Measurements from ENCODE around the gene KIRREL1. TPM values are rescaled to one million over a fixed set of nuclear protein-coding genes. Genes with fewer than 3 reads are reported as not detected.

Gene KIRREL1
- total and polyA plus RNA-seq, 2 of the 8 experiments (the other 6 are each of a cell fraction or from before 2014, with no cell fraction given): 14.2 to 39.0 TPM

- FAIRE-seq (no peak), DNase-seq (ENCODE audit: low read depth in 1 of 2, low spot score in 2 of 2) (no peak)
- no peak overlapping the region for H3K23ac ChIP-seq (ENCODE audit: insufficient read length)
- TF ChIP-seq KDM5A (IDR thresholded peaks at IDR 0.05; ENCODE audit: low read length): no peak
- TF ChIP-seq RBBP5 (IDR thresholded peaks at IDR 0.05; ENCODE audit: borderline replicate concordance, low read depth, low read length): no peak
- no peak for TF ChIP-seq CTCF (IDR thresholded peaks at IDR 0.05; ENCODE audit: control extremely low read depth in 1 of 3, insufficient read depth in 1 of 3, low read depth in 1 of 3, low read length in 3 of 3)
- TF ChIP-seq JUND (IDR thresholded peaks at IDR 0.05; ENCODE audit: low read length): no peak
- TF ChIP-seq KDM4A (IDR thresholded peaks at IDR 0.05; ENCODE audit: low read depth, low read length, severe bottlenecking): no peak
- no peak for TF ChIP-seq SAP30 (IDR thresholded peaks at IDR 0.05; ENCODE audit: insufficient read depth, insufficient replicate concordance, low read length)
- no peak for TF ChIP-seq TBP (IDR thresholded peaks at IDR 0.05; ENCODE audit: low read depth, low read length)
- no peak for TF ChIP-seq CREB1 (IDR thresholded peaks at IDR 0.05)
- no peak for TF ChIP-seq ASH2L (IDR thresholded peaks at IDR 0.05; ENCODE audit: low read length)
- TF ChIP-seq SP1 (IDR thresholded peaks at IDR 0.05; ENCODE audit: low read depth, low read length): no peak
- TF ChIP-seq CHD2 (IDR thresholded peaks at IDR 0.05; ENCODE audit: low read length): no peak
- TF ChIP-seq SIX5 (IDR thresholded peaks at IDR 0.05; ENCODE audit: low read depth, low read length): no peak
- no peak for TF ChIP-seq FOSL1 (IDR thresholded peaks at IDR 0.05; ENCODE audit: insufficient read depth, low read depth, low read length)
These were observed 11.3 kb upstream of the KIRREL1 start for GRCh38 chr1:157982136-157982535.

More at GRCh38 chr1:157982136-157982535, 11.3 kb upstream of the KIRREL1 start:
- no peak overlapping the region for H3K4me3 ChIP-seq (ENCODE audit: extremely low read depth in 1 of 4, insufficient read depth in 2 of 4, low read depth in 3 of 4, low read length in 4 of 4)
- CTCF ChIA-PET (ENCODE audit: partially characterized antibody): interaction anchor here (4.5 to 53.4 kb wide), 5 partner anchors 3 to 127 kb away, joined by 48 to 2918 read pairs (median 656); partner anchors contain the start of gene KIRREL1
- no peak overlapping the region for H4K91ac ChIP-seq (replicated peaks; ENCODE audit: insufficient read length, low read length)
- H3K79me2 ChIP-seq (ENCODE audit: control insufficient read depth in 1 of 2, insufficient read depth in 2 of 2, low read length in 2 of 2): no peaks in the 10 kb centered on the region
- no peak overlapping the region for H3K4ac ChIP-seq (replicated peaks; ENCODE audit: insufficient read length, low read depth, low read length)
- no peaks in the 10 kb centered on the region; the same call in 1 of the 2 replicates for H3K23me2 ChIP-seq (ENCODE audit: low read depth, low read length)
- no peak overlapping the region for H2AK5ac ChIP-seq (ENCODE audit: low read depth, low read length)
- H2BK15ac ChIP-seq (ENCODE audit: low read length): no peak overlapping the region
- no peaks in the 10 kb centered on the region for H3K36me3 ChIP-seq (ENCODE audit: control insufficient read depth in 2 of 4, insufficient read depth in 4 of 4, low read length in 3 of 4)
- 87% methylated on average over 2 of the region's 2 CpGs; no CpG with 5 or more reads in 1 of the 2 experiments for WGBS, 2 experiments (ENCODE audit: extremely low coverage in 1 of 2, insufficient coverage in 1 of 2, insufficient read length in 1 of 2, insufficient replicate concordance in 2 of 2, low coverage in 1 of 2, low lambda C conversion rate in 2 of 2, missing lambda C conversion rate in 1 of 2)
- H3K27me3 ChIP-seq (replicated peaks in 1 of 4; ENCODE audit: control insufficient read depth in 3 of 4, extremely low read depth in 1 of 4, insufficient read depth in 3 of 4, low read length in 3 of 4): no peaks in the 10 kb centered on the region
- H3K4me2 ChIP-seq (ENCODE audit: insufficient read depth in 1 of 2, low read depth in 2 of 2, low read length in 2 of 2): no peak overlapping the region
- no peak overlapping the region for H4K8ac ChIP-seq (ENCODE audit: extremely low read depth, insufficient read depth, low read length)
- H2BK12ac ChIP-seq (ENCODE audit: low read depth, low read length): no peak overlapping the region
- H2BK20ac ChIP-seq (ENCODE audit: low read length): no peak overlapping the region
- H3K9ac ChIP-seq (replicated peaks in 1 of 4; ENCODE audit: extremely low read depth in 1 of 4, low read depth in 3 of 4, low read length in 3 of 4): no peak overlapping the region
- H3K9me3 ChIP-seq (ENCODE audit: insufficient read depth in 2 of 2, low read depth in 1 of 2, low read length in 1 of 2): no peaks in the 10 kb centered on the region
- H3K14ac ChIP-seq (ENCODE audit: insufficient read length): no peak overlapping the region
- H3K27ac ChIP-seq (ENCODE audit: low read depth, low read length): no peak overlapping the region
- no peak overlapping the region for H3K56ac ChIP-seq (replicated peaks; ENCODE audit: insufficient read length, low read depth, low read length)
- H4K5ac ChIP-seq (ENCODE audit: insufficient read length, low read depth, low read length): no peak overlapping the region
- H3K79me1 ChIP-seq (ENCODE audit: low read depth, low read length): no peaks in the 10 kb centered on the region
- no peak overlapping the region for H2BK5ac ChIP-seq (ENCODE audit: low read depth, low read length)
- peaks cover 3 to 12% (median 8%) of the 10 kb centered on the region in 4 experiments; a peak in 5 of 7 replicates for H3K4me1 ChIP-seq (replicated peaks in 1 of 4; ENCODE audit: control insufficient read depth in 3 of 4, insufficient read depth in 4 of 4, low read length in 3 of 4)
- POLR2A ChIA-PET (ENCODE audit: partially characterized antibody): interaction anchor here (1.4 to 2.8 kb wide), 2 partner anchors 11 to 37 kb away, joined by 3 to 11 read pairs; partner anchors contain the start of gene KIRREL1
- H3K18ac ChIP-seq (ENCODE audit: extremely low read depth, low read length): no peak overlapping the region
- no peaks in the 10 kb centered on the region for H4K20me1 ChIP-seq (replicated peaks in 1 of 2; ENCODE audit: control insufficient read depth in 1 of 2, insufficient read depth in 2 of 2, low read length in 2 of 2)
- no peak overlapping the region for H2BK120ac ChIP-seq (replicated peaks; ENCODE audit: low read depth, low read length)
- no peak overlapping the region for H2AFZ ChIP-seq (ENCODE audit: low read length)
